Psoas muscle (tissue), 8 donors: ENCODE results near the gene PICALM. TPM values are rescaled to one million over a fixed set of nuclear protein-coding genes. Genes with fewer than 3 reads are reported as not detected.

Source experiments
- ATAC-seq, 4 donors: fragments of 200-7000 bp; cut with Tn5 transposase; one replicate each; pipeline ENCODE4 v1.9.1; 2020; ENCODE audit warnings: moderate library complexity in 3 of 4, mild to moderate bottlenecking in 2 of 4
- DNase-seq, 2 donors: peaks; one replicate each; pipeline ENCODE4 v3.0.0-alpha.2; 2020
- H3K27ac ChIP-seq: fragments of 200-600 bp; one replicate; pipeline ENCODE4 v1.8.0; 2022
- H3K27me3 ChIP-seq, 3 donors: fragments of 200-600 bp in 1 of 3; one replicate each; pipeline versions ENCODE4 v1.6.1 to v1.8.0; 2013 to 2022; ENCODE audit warnings: low read length in 2 of 3, mild to moderate bottlenecking in 2 of 3, moderate library complexity in 1 of 3; ENCODE audit not compliant: insufficient read depth in 3 of 3
- H3K36me3 ChIP-seq, 2 donors: fragments of 200-600 bp in 1 of 2; one replicate each; pipeline versions ENCODE4 v1.6.1 to v1.8.0; 2013 to 2022; ENCODE audit warnings: low read depth in 1 of 2, mild to moderate bottlenecking in 1 of 2, moderate library complexity in 1 of 2; ENCODE audit not compliant: insufficient read depth in 1 of 2
- H3K4me1 ChIP-seq: fragments of 200-600 bp; one replicate; pipeline ENCODE4 v1.8.0; 2022
- H3K4me3 ChIP-seq: fragments of 200-600 bp; one replicate; pipeline ENCODE4 v1.8.0; 2022; ENCODE audit warnings: mild to moderate bottlenecking
- H3K9me3 ChIP-seq: fragments of 200-600 bp; one replicate; pipeline ENCODE4 v1.8.0; 2022
- CTCF ChIP-seq: fragments of 200-600 bp; IDR thresholded peaks from one replicate; pipeline ENCODE4 v1.8.0; 2022; ENCODE audit warnings: antibody characterized with exemption
- WGBS, 3 donors: extraction: QIAGEN DNeasy Blood & Tissue Kit; methylation state at CpG; one replicate each; pipeline versions ENCODE4 v1.1.6 to v1.1.7; 2013; 5-methylcytosine and 5-hydroxymethylcytosine counted together
- intact Hi-C, 2 donors: fragments of 100-400 bp; cut with DNase I; formaldehyde crosslinking; loops; one replicate each; pipeline versions ENCODE4 v1.11.0 to v1.14.2; 2022
- polyA plus RNA-seq, 3 donors: library from polyadenylated mRNA; stranded (reverse); fragments of 200-250 nt; gene quantifications; one replicate each; pipeline ENCODE4 v1.2.3, GENCODE V29; 2013
- total RNA-seq, 4 donors: library from RNA; stranded (reverse); fragmentation: NEBNext Ultra II Directional in 2 of 4; extraction: Animal tissue kit (Norgen Biotek cat#: 25700) in 2 of 4; gene quantifications; one replicate each; pipeline versions ENCODE4 v1.2.1 to v1.2.4, GENCODE V29; 2021 to 2023
- donor health status: healthy with polysubstance abuse.
- donor health status: DM: no; HTN: no; CAD: no; lungs with moderate emphysema.
- donor health status: Bipolar disorder and iron deficiency.
- donor health status: healthy.
- donor health status: DM: yes; HTN: yes; CAD: no.
- donor health status: DM: no; HTN: no; CAD: no.
- donor health status: DM: no; HTN: no; CAD: no.
- donor health status: DM: yes; HTN: yes; CAD: no.

PICALM gene
- total and polyA plus RNA-seq, 7 donors = 42.0 to 123 (median 89.1) TPM

- TF ChIP-seq CTCF = no peak
- ATAC-seq = no peak
- H3K27ac ChIP-seq = no peak overlapping the region
Measured at GRCh38 chr11:85989746-85990145, 79.1 kb downstream of the PICALM start.

GRCh38 chr11:85988780-85989179 is 80.1 kb downstream of the PICALM start:
- H3K27ac ChIP-seq = no peak overlapping the region
- H3K36me3 ChIP-seq = peaks cover 0 to 90% of the 10 kb centered on the region in 2 donors
- ATAC-seq = no peak
- 75 to 91% (median 81%) methylated on average over 3 of the region's 3 CpGs for WGBS, 3 donors
- no peak for DNase-seq
- no peaks in the 10 kb centered on the region for H3K9me3 ChIP-seq
- intact Hi-C loops = no loop called here
- H3K4me1 ChIP-seq = no peaks in the 10 kb centered on the region
- no peak overlapping the region for H3K4me3 ChIP-seq
- no peaks in the 10 kb centered on the region for H3K27me3 ChIP-seq
- TF ChIP-seq CTCF = no peak

More at GRCh38 chr11:85989746-85990145, 79.1 kb downstream of the PICALM start:
- no peak overlapping the region for H3K4me3 ChIP-seq
- H3K27me3 ChIP-seq = no peaks in the 10 kb centered on the region
- intact Hi-C loops = no loop called here
- peaks cover 0 to 90% of the 10 kb centered on the region in 2 donors for H3K36me3 ChIP-seq
- no peaks in the 10 kb centered on the region for H3K9me3 ChIP-seq
- H3K4me1 ChIP-seq = no peaks in the 10 kb centered on the region
- 83 to 86% (median 83%) methylated on average over 2 of the region's 2 CpGs for WGBS, 3 donors
- DNase-seq = no peak

- intact Hi-C loops = no loop called here
- Histone ChIP-seq H3K27ac (no peak overlapping the region), H3K27me3 (no peaks in the 10 kb centered on the region), H3K4me3 (no peak overlapping the region), H3K9me3 (no peaks in the 10 kb centered on the region), H3K4me1 (no peaks in the 10 kb centered on the region), H3K36me3 (peaks cover 5 to 96% of the 10 kb centered on the region in 2 donors)
- no peak for DNase-seq
- 53 to 67% (median 57%) methylated on average over 4 of the region's 4 CpGs for WGBS, 3 donors
- TF ChIP-seq CTCF = no peak
- peak in 1 of 4 donors; percentile 12 for ATAC-seq
Measured at GRCh38 chr11:85977751-85978160, 91.1 kb downstream of the PICALM start.

- intact Hi-C loops = no loop called here
- 34 to 53% (median 47%) methylated on average over 1 of the region's 1 CpG for whole genome bisulfite sequencing, 3 donors
- Histone ChIP-seq H3K27me3 (no peaks in the 10 kb centered on the region), H3K4me3 (no peak overlapping the region), H3K4me1 (no peaks in the 10 kb centered on the region), H3K36me3 (peaks cover 3 to 99% of the 10 kb centered on the region in 2 donors), H3K27ac (peak overlapping the region; percentile 7), H3K9me3 (no peaks in the 10 kb centered on the region)
- no peak for TF ChIP-seq CTCF
- ATAC-seq = no peak
- DNase-seq = no peak
Measured at GRCh38 chr11:85976525-85976924, 92.4 kb downstream of the PICALM start.

GRCh38 chr11:85974122-85974521 is 94.8 kb downstream of the PICALM start:
- no peak for TF ChIP-seq CTCF
- 51 to 65% (median 53%) methylated on average over 4 of the region's 4 CpGs for WGBS, 3 donors
- intact Hi-C loops = no loop called here
- Histone ChIP-seq H3K27ac (no peak overlapping the region), H3K4me3 (no peak overlapping the region), H3K4me1 (peaks cover 2% of the 10 kb centered on the region), H3K27me3 (no peaks in the 10 kb centered on the region), H3K9me3 (no peaks in the 10 kb centered on the region), H3K36me3 (peaks cover 5 to 99% of the 10 kb centered on the region in 2 donors)
- ATAC-seq = no peak
- no peak for DNase-seq
